Body of pancreas (tissue), 4 donors: ENCODE measurements around the gene SWT1. TPM values are rescaled to one million over a fixed set of nuclear protein-coding genes. Genes with fewer than 3 reads are reported as not detected.

Source experiments
- ATAC-seq: fragments of 150-250 bp; one replicate; pipeline ENCODE4 v1.9.1; 2016
- DNase-seq, 4 donors: peaks; one replicate each; pipeline ENCODE4 v3.0.0-alpha.2; 2019
- H3K27ac ChIP-seq, 4 donors: fragments of 200-600 bp; sonication (generic); 1 replicate in 3 of 4; 2 replicates in 1 of 4; pipeline versions ENCODE4 v1.5.1 to v1.6.1; 2016 to 2019; ENCODE audit warnings: mild to moderate bottlenecking in 1 of 4, mixed read lengths in 1 of 4, moderate library complexity in 1 of 4
- H3K27me3 ChIP-seq, 2 donors: fragments of 200-600 bp; sonication (generic); one replicate each; pipeline ENCODE4 v1.6.0; 2016; ENCODE audit warnings: mild to moderate bottlenecking in 1 of 2
- H3K36me3 ChIP-seq, 2 donors: fragments of 200-600 bp; sonication (generic); replicated peaks in 1 of 2; 2 replicates each; pipeline ENCODE4 v1.5.1; 2016; ENCODE audit warnings: low read depth in 2 of 2; ENCODE audit not compliant: insufficient read depth in 1 of 2
- H3K4me1 ChIP-seq: fragments of 200-600 bp; sonication (generic); one replicate; pipeline ENCODE4 v1.6.0; 2016
- H3K4me3 ChIP-seq, 2 donors: fragments of 200-600 bp; sonication (generic); 1 replicate in 1 of 2; 2 replicates in 1 of 2; pipeline ENCODE4 v1.5.1; 2016 to 2019
- H3K9me3 ChIP-seq, 3 donors: fragments of 200-600 bp; sonication (generic); 1 replicate in 2 of 3; 2 replicates in 1 of 3; pipeline ENCODE4 v1.5.1; 2016
- POLR2A ChIP-seq, 3 donors: fragments of 450-650 bp; IDR thresholded peaks; one replicate each; pipeline ENCODE4 v1.6.1; 2016; ENCODE audit warnings: antibody characterized with exemption in 3 of 3, mild to moderate bottlenecking in 2 of 3
- WGBS, 2 donors: methylation state at CpG; one replicate each; pipeline ENCODE4 v1.1.5; 2017; 5-methylcytosine and 5-hydroxymethylcytosine counted together
- intact Hi-C: fragments of 100-400 bp; cut with DNase I; formaldehyde crosslinking; loops from one replicate; pipeline ENCODE4 v1.15.1; 2023
- total RNA-seq, 2 donors: library from RNA; depleted of rRNA; stranded (reverse); fragments of >200 nt; gene quantifications; one replicate each; pipeline ENCODE4 v1.1.0, GENCODE V29; 2016
- TF ChIP-seq, protein P1 (sequence below), 7 experiments: fragments of 450-650 bp in 4 of 7; fragments of 200-600 bp in 3 of 7; sonication (generic) in 3 of 7; IDR thresholded peaks; one replicate each; pipeline ENCODE4 v1.5.1; 2016 to 2019; ENCODE audit warnings: antibody characterized with exemption in 7 of 7

The SWT1 gene
- total RNA-seq, 2 donors from 2014 or later = 7.6 to 13.0 TPM

- no peaks in the 10 kb centered on the region for H3K27me3 ChIP-seq
- 93 to 95% methylated on average over 2 of the region's 2 CpGs for WGBS, 2 donors
- DNase-seq (no peak), ATAC-seq (no peak)
- intact Hi-C loops = no loop called here
- no peak overlapping the region for H3K27ac ChIP-seq
- H3K36me3 ChIP-seq = no peaks in the 10 kb centered on the region
- H3K4me1 ChIP-seq = no peaks in the 10 kb centered on the region
- TF ChIP-seq POLR2A (IDR thresholded peaks at IDR 0.05) = no peak
- H3K9me3 ChIP-seq = no peaks in the 10 kb centered on the region
- no peak overlapping the region for H3K4me3 ChIP-seq
These were observed 123.6 kb downstream of the SWT1 start for GRCh38 chr1:185280589-185280988.

DNA sequence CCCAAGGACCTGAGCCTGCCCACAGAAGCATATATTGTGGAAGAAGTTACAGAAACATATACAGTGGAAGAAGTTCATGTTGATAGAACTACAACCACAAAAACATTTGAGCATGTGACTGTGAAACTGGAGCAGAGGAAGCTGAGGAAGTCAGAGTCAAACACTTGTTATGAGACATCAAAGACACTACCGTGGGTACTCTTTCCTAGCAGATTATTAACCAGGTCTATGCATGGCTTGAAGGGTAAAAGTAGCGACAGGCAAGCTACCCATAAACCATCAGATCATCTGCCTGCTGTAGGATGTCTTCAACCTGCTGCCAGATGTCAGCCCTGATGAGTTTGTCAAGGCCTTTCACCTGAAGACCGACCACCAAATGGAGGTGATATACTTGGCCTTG lies 124.3 kb downstream of the SWT1 start:
- WGBS, 2 donors = 53 to 86% methylated on average over 3 of the region's 3 CpGs
- H3K4me3 ChIP-seq = no peak overlapping the region
- intact Hi-C loops = no loop called here
- no peaks in the 10 kb centered on the region for H3K9me3 ChIP-seq
- no peaks in the 10 kb centered on the region for H3K27me3 ChIP-seq
- TF ChIP-seq, protein P1, sequence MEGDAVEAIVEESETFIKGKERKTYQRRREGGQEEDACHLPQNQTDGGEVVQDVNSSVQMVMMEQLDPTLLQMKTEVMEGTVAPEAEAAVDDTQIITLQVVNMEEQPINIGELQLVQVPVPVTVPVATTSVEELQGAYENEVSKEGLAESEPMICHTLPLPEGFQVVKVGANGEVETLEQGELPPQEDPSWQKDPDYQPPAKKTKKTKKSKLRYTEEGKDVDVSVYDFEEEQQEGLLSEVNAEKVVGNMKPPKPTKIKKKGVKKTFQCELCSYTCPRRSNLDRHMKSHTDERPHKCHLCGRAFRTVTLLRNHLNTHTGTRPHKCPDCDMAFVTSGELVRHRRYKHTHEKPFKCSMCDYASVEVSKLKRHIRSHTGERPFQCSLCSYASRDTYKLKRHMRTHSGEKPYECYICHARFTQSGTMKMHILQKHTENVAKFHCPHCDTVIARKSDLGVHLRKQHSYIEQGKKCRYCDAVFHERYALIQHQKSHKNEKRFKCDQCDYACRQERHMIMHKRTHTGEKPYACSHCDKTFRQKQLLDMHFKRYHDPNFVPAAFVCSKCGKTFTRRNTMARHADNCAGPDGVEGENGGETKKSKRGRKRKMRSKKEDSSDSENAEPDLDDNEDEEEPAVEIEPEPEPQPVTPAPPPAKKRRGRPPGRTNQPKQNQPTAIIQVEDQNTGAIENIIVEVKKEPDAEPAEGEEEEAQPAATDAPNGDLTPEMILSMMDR (IDR thresholded peaks at IDR 0.05) = no peak
- TF ChIP-seq POLR2A (IDR thresholded peaks at IDR 0.05) = no peak
- no peak overlapping the region for H3K27ac ChIP-seq
- no peaks in the 10 kb centered on the region for H3K36me3 ChIP-seq
- ATAC-seq = no peak
- no peak for DNase-seq
- H3K4me1 ChIP-seq = no peaks in the 10 kb centered on the region

GRCh38 chr1:185284116-185284515 lies 127.1 kb downstream of the SWT1 start:
- Histone ChIP-seq H3K9me3 (no peaks in the 10 kb centered on the region), H3K4me3 (no peak overlapping the region), H3K27me3 (no peaks in the 10 kb centered on the region), H3K4me1 (no peaks in the 10 kb centered on the region), H3K27ac (no peak overlapping the region), H3K36me3 (no peaks in the 10 kb centered on the region)
- WGBS, 2 donors = 89 to 94% methylated on average over 2 of the region's 2 CpGs
- TF ChIP-seq POLR2A (IDR thresholded peaks at IDR 0.05) = no peak
- TF ChIP-seq, protein P1 (IDR thresholded peaks at IDR 0.05) = no peak
- ATAC-seq (no peak), DNase-seq (no peak)
- intact Hi-C loops = no loop called here

DNA sequence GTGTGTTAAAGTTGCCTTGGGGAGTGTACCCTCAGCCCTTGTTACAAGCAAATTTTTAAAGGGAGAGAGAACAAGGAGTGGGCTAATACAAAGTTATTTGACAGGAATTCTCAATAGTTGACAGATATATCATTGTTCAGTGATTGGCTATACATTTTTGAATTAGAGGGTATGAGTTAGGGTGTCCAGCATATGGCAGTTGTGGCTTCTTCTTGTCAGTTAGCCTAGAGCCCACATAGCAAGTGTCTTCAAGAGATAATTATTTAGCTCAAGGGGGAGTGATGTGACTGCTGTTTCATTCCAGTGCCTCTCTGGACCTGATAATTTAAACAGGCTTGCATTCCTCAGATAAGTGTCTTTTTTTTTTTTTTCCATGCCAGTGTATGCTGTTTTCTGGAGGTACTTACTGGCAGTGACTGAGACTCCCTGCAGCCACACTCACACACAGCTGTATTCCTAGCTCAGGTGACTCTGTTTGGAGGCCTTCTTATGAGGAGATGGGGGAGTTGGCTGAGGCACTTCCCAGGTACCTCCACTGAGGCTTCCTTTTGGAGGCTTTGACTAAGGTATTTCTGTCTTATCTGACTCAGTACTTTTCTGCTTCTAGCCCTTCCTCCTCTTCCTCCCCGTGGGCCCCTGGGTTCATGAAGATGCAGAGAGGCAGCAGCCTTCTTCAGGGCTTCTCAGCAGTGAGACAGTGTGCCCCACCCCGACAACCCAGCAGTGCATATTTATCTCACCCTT lies 127.7 kb downstream of the SWT1 start:
- H3K36me3 ChIP-seq = no peaks in the 10 kb centered on the region
- H3K9me3 ChIP-seq = no peaks in the 10 kb centered on the region
- H3K27ac ChIP-seq = no peak overlapping the region
- H3K4me3 ChIP-seq = no peak overlapping the region
- no peaks in the 10 kb centered on the region for H3K27me3 ChIP-seq
- intact Hi-C loops = no loop called here
- TF ChIP-seq POLR2A (IDR thresholded peaks at IDR 0.05) = no peak
- TF ChIP-seq, protein P1 (IDR thresholded peaks at IDR 0.05) = no peak
- H3K4me1 ChIP-seq = no peaks in the 10 kb centered on the region
- WGBS, 2 donors = 69 to 78% methylated on average over 2 of the region's 2 CpGs
- ATAC-seq (no peak), DNase-seq (no peak)

GRCh38 chr1:185287451-185287850 lies 130.5 kb downstream of the SWT1 start:
- TF ChIP-seq, protein P1 (IDR thresholded peaks at IDR 0.05) = no peak
- no peak for TF ChIP-seq POLR2A (IDR thresholded peaks at IDR 0.05)
- Histone ChIP-seq H3K27me3 (no peaks in the 10 kb centered on the region), H3K4me1 (no peaks in the 10 kb centered on the region), H3K9me3 (no peaks in the 10 kb centered on the region), H3K27ac (no peak overlapping the region), H3K4me3 (no peak overlapping the region), H3K36me3 (no peaks in the 10 kb centered on the region)
- intact Hi-C loops = no loop called here
- ATAC-seq (no peak), DNase-seq (no peak)
- WGBS, 2 donors = 94 to 98% methylated on average over 2 of the region's 2 CpGs
